ENCODE results near the gene PLEKHM3.
"Not testable (repeated sequence)": the region's sequence is repeated elsewhere in the genome, so short reads cannot be mapped to it uniquely, and the experiment has no call there.

The PLEKHM3 gene

GRCh38 chr2:207969249-207969648 lies 56.1 kb downstream of the PLEKHM3 start:
- peaks cover 7 to 25% of the 10 kb centered on the region in 2 donors for H3K4me1 Mint-ChIP-seq (ENCODE audit: low read depth in 2 of 2)
- no peaks in the 10 kb centered on the region for H3K36me3 Mint-ChIP-seq (ENCODE audit: insufficient read depth)
- no peaks in the 10 kb centered on the region for H3K27me3 Mint-ChIP-seq
- H3K4me3 Mint-ChIP-seq: no peak overlapping the region
- peak overlapping the region in 1 of 2 donors; percentile 15 for H3K27ac Mint-ChIP-seq
- DNase-seq: no peak
- H3K9me3 Mint-ChIP-seq: no peaks in the 10 kb centered on the region
- no peak for ATAC-seq (replicated peaks)

GRCh38 chr2:207967121-207967520 lies 58.2 kb downstream of the PLEKHM3 start:
- Mint-ChIP-seq H3K27ac (peak overlapping the region in 1 of 2 donors; percentile 22), H3K27me3 (no peaks in the 10 kb centered on the region)

GRCh38 chr2:207960911-207961310 lies 64.4 kb downstream of the PLEKHM3 start:
- no peak for ATAC-seq (replicated peaks)
- Mint-ChIP-seq H3K36me3 (ENCODE audit: insufficient read depth) (peaks cover 7% of the 10 kb centered on the region), H3K4me1 (ENCODE audit: low read depth in 2 of 2) (peaks cover 2 to 9% of the 10 kb centered on the region in 2 donors), H3K9me3 (peaks cover 1 to 9% of the 10 kb centered on the region in 2 donors), H3K4me3 (no peak overlapping the region), H3K27ac (no peak overlapping the region), H3K27me3 (no peaks in the 10 kb centered on the region)
- no peak for DNase-seq

More at GRCh38 chr2:207967121-207967520, 58.2 kb downstream of the PLEKHM3 start:
- ATAC-seq (replicated peaks): no peak
- Mint-ChIP-seq H3K4me1 (ENCODE audit: low read depth in 2 of 2) (peaks cover 7 to 24% of the 10 kb centered on the region in 2 donors), H3K4me3 (no peak overlapping the region), H3K9me3 (peaks cover 1 to 9% of the 10 kb centered on the region in 2 donors), H3K36me3 (ENCODE audit: insufficient read depth) (peaks cover 3% of the 10 kb centered on the region)
- no peak for DNase-seq

- H3K27me3 Mint-ChIP-seq: no peaks in the 10 kb centered on the region
- peaks cover 1 to 9% of the 10 kb centered on the region in 2 donors for H3K9me3 Mint-ChIP-seq
- peaks cover 7% of the 10 kb centered on the region for H3K36me3 Mint-ChIP-seq (ENCODE audit: insufficient read depth)
- peak overlapping the region in 1 of 2 donors; percentile 36 for H3K27ac Mint-ChIP-seq
- peaks cover 4 to 9% of the 10 kb centered on the region in 2 donors for H3K4me1 Mint-ChIP-seq (ENCODE audit: low read depth in 2 of 2)
- DNase-seq (no peak), ATAC-seq (replicated peaks) (no peak)
- no peak overlapping the region for H3K4me3 Mint-ChIP-seq
These were observed 65.2 kb downstream of the PLEKHM3 start for GRCh38 chr2:207960090-207960489.

- H3K27ac Mint-ChIP-seq: no peak overlapping the region
- no peak for DNase-seq
- H3K27me3 Mint-ChIP-seq: no peaks in the 10 kb centered on the region
- ATAC-seq (replicated peaks): no peak
- no peaks in the 10 kb centered on the region for H3K9me3 Mint-ChIP-seq
- peaks cover 4% of the 10 kb centered on the region in 2 donors for H3K4me1 Mint-ChIP-seq (ENCODE audit: low read depth in 2 of 2)
- peaks cover 4% of the 10 kb centered on the region for H3K36me3 Mint-ChIP-seq (ENCODE audit: insufficient read depth)
- no peak overlapping the region for H3K4me3 Mint-ChIP-seq
These were observed 68.6 kb downstream of the PLEKHM3 start for GRCh38 chr2:207956771-207957170.

GRCh38 chr2:207955456-207955855 lies 69.9 kb downstream of the PLEKHM3 start:
- DNase-seq: no peak
- Mint-ChIP-seq H3K27me3 (no peaks in the 10 kb centered on the region), H3K4me1 (ENCODE audit: low read depth in 2 of 2) (peaks cover 4 to 9% of the 10 kb centered on the region in 2 donors), H3K36me3 (ENCODE audit: insufficient read depth) (peaks cover 4% of the 10 kb centered on the region), H3K4me3 (no peak overlapping the region), H3K27ac (no peak overlapping the region), H3K9me3 (no peaks in the 10 kb centered on the region)
- ATAC-seq (replicated peaks): no peak

GRCh38 chr2:207953354-207953753 lies 72.0 kb downstream of the PLEKHM3 start:
- DNase-seq (no peak), ATAC-seq (replicated peaks) (no peak)
- Mint-ChIP-seq H3K27ac (no peak overlapping the region), H3K4me3 (no peak overlapping the region), H3K9me3 (no peaks in the 10 kb centered on the region), H3K4me1 (ENCODE audit: low read depth in 2 of 2) (peaks cover 2 to 5% of the 10 kb centered on the region in 2 donors), H3K27me3 (no peaks in the 10 kb centered on the region), H3K36me3 (ENCODE audit: insufficient read depth) (peaks cover 2% of the 10 kb centered on the region)

GRCh38 chr2:207952564-207953345 lies 72.6 kb downstream of the PLEKHM3 start:
- no peaks in the 10 kb centered on the region for H3K9me3 Mint-ChIP-seq
- H3K27me3 Mint-ChIP-seq: no peaks in the 10 kb centered on the region
- H3K36me3 Mint-ChIP-seq (ENCODE audit: insufficient read depth): peaks cover 3% of the 10 kb centered on the region
- peaks cover 2 to 5% of the 10 kb centered on the region in 2 donors for H3K4me1 Mint-ChIP-seq (ENCODE audit: low read depth in 2 of 2)
- no peak for ATAC-seq (replicated peaks)
- DNase-seq: no peak
- H3K4me3 Mint-ChIP-seq: no peak overlapping the region
- H3K27ac Mint-ChIP-seq: no peak overlapping the region

GRCh38 chr2:207951734-207952470 lies 73.4 kb downstream of the PLEKHM3 start:
- Mint-ChIP-seq H3K27ac (no peak overlapping the region), H3K4me1 (ENCODE audit: low read depth in 2 of 2) (peaks cover 2 to 9% of the 10 kb centered on the region in 2 donors), H3K4me3 (no peak overlapping the region), H3K36me3 (ENCODE audit: insufficient read depth) (peaks cover 3% of the 10 kb centered on the region), H3K27me3 (no peaks in the 10 kb centered on the region), H3K9me3 (no peaks in the 10 kb centered on the region)
- ATAC-seq (replicated peaks) (no peak), DNase-seq (no peak)

GRCh38 chr2:207950761-207951114 lies 74.6 kb downstream of the PLEKHM3 start:
- Mint-ChIP-seq H3K36me3 (ENCODE audit: insufficient read depth) (peaks cover 4% of the 10 kb centered on the region), H3K9me3 (no peaks in the 10 kb centered on the region), H3K4me1 (ENCODE audit: low read depth in 2 of 2) (peaks cover 2 to 9% of the 10 kb centered on the region in 2 donors), H3K27ac (no peak overlapping the region), H3K4me3 (no peak overlapping the region), H3K27me3 (no peaks in the 10 kb centered on the region)
- no peak for ATAC-seq (replicated peaks)
- no peak for DNase-seq

GRCh38 chr2:207950063-207950760 lies 75.1 kb downstream of the PLEKHM3 start:
- DNase-seq: no peak
- Mint-ChIP-seq H3K4me3 (no peak overlapping the region), H3K27ac (no peak overlapping the region), H3K27me3 (no peaks in the 10 kb centered on the region), H3K4me1 (ENCODE audit: low read depth in 2 of 2) (peaks cover 0 to 9% of the 10 kb centered on the region in 2 donors), H3K9me3 (no peaks in the 10 kb centered on the region), H3K36me3 (ENCODE audit: insufficient read depth) (peaks cover 9% of the 10 kb centered on the region)
- ATAC-seq (replicated peaks): no peak

- not testable (repeated sequence) for DNase-seq; H3K27ac Mint-ChIP-seq; H3K9me3 Mint-ChIP-seq; H3K27me3 Mint-ChIP-seq; H3K4me3 Mint-ChIP-seq; H3K36me3 Mint-ChIP-seq (ENCODE audit: insufficient read depth); ATAC-seq (replicated peaks); H3K4me1 Mint-ChIP-seq (ENCODE audit: low read depth in 2 of 2)
These were observed 76.1 kb downstream of the PLEKHM3 start for GRCh38 chr2:207949245-207949644.

GRCh38 chr2:207944979-207945600 lies 80.2 kb downstream of the PLEKHM3 start:
- Mint-ChIP-seq H3K4me3 (no peak overlapping the region), H3K4me1 (ENCODE audit: low read depth in 2 of 2) (peaks cover 0 to 4% of the 10 kb centered on the region in 2 donors), H3K9me3 (no peaks in the 10 kb centered on the region), H3K36me3 (ENCODE audit: insufficient read depth) (peaks cover 13% of the 10 kb centered on the region), H3K27me3 (no peaks in the 10 kb centered on the region), H3K27ac (no peak overlapping the region)
- no peak for ATAC-seq (replicated peaks)
- no peak for DNase-seq
